ENCODE results near the gene CIDEB.

Gene CIDEB

DNA sequence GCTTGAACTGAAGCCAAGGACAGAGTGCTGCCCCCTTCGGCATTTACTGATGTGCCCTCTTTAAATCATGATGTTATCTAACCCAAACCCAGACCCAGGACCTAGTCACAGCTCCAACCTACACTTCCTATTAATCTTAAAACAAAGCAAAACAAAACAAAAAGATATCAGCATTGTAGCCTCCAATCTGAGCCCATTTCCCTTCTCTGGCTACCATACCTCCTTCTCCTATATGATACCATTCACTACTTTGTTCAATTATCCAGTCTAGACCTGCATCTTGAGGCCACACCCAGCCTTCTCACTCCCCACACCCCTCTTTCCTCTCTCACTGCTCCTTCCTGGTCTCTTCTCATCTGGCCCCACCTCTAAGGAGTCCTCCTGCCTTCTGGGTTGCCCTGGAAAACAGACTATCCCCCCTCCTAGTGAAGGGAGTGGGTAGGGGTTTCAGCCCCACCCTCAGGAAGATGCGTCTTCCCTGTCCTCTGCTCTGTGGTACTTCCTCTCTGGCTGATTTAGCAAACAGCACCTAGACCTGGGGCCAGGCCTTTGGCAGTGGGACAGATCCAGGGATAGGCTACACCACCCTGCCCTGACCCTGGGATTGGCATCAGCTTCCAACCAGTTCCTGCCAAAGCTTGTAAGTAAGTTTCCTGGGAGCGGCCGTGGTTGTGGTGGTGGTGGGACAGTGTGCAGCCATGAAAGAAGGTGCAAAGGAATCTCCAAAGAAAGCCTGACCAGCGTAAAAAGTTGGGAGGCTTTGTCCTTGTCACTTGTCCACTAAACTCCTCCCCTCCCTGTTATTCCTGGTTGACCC lies 6.8 kb upstream of the CIDEB start:
- DNase-seq, result no peak
- H3K4me3 Mint-ChIP-seq, result peak overlapping the region; percentile 81 to 87
- H3K4me1 Mint-ChIP-seq (ENCODE audit: low read depth in 2 of 2), result peaks cover 55 to 56% of the 10 kb centered on the region in 2 donors

GRCh38 chr14:24313913-24314312 lies 6.1 kb upstream of the CIDEB start:
- Mint-ChIP-seq H3K9me3 (no peaks in the 10 kb centered on the region), H3K36me3 (ENCODE audit: insufficient read depth) (peaks cover 45% of the 10 kb centered on the region), H3K4me1 (ENCODE audit: low read depth in 2 of 2) (peaks cover 60 to 61% of the 10 kb centered on the region in 2 donors), H3K27me3 (no peaks in the 10 kb centered on the region), H3K4me3 (peak overlapping the region; percentile 81 to 87), H3K27ac (peak overlapping the region; percentile 80 to 93)
- DNase-seq, result no peak
- ATAC-seq (replicated peaks), result no peak

More for the DNA sequence above, 6.8 kb upstream of the CIDEB start:
- H3K36me3 Mint-ChIP-seq (ENCODE audit: insufficient read depth), result peaks cover 42% of the 10 kb centered on the region
- ATAC-seq (replicated peaks), result no peak
- H3K27ac Mint-ChIP-seq, result peak overlapping the region; percentile 80 to 93
- H3K27me3 Mint-ChIP-seq, result peaks cover 0 to 7% of the 10 kb centered on the region in 2 donors
- H3K9me3 Mint-ChIP-seq, result no peaks in the 10 kb centered on the region

GRCh38 chr14:24312736-24313507 lies 5.1 kb upstream of the CIDEB start:
- peaks cover 45% of the 10 kb centered on the region for H3K36me3 Mint-ChIP-seq (ENCODE audit: insufficient read depth)
- no peaks in the 10 kb centered on the region for H3K27me3 Mint-ChIP-seq
- peak overlapping the region; percentile 81 to 87 for H3K4me3 Mint-ChIP-seq
- DNase-seq (peak in 2 of 3 experiments; percentile 17 to 35), ATAC-seq (replicated peaks) (no peak)
- no peaks in the 10 kb centered on the region for H3K9me3 Mint-ChIP-seq
- H3K4me1 Mint-ChIP-seq (ENCODE audit: low read depth in 2 of 2), result peaks cover 64 to 65% of the 10 kb centered on the region in 2 donors
- H3K27ac Mint-ChIP-seq, result peak overlapping the region; percentile 80 to 93

DNA sequence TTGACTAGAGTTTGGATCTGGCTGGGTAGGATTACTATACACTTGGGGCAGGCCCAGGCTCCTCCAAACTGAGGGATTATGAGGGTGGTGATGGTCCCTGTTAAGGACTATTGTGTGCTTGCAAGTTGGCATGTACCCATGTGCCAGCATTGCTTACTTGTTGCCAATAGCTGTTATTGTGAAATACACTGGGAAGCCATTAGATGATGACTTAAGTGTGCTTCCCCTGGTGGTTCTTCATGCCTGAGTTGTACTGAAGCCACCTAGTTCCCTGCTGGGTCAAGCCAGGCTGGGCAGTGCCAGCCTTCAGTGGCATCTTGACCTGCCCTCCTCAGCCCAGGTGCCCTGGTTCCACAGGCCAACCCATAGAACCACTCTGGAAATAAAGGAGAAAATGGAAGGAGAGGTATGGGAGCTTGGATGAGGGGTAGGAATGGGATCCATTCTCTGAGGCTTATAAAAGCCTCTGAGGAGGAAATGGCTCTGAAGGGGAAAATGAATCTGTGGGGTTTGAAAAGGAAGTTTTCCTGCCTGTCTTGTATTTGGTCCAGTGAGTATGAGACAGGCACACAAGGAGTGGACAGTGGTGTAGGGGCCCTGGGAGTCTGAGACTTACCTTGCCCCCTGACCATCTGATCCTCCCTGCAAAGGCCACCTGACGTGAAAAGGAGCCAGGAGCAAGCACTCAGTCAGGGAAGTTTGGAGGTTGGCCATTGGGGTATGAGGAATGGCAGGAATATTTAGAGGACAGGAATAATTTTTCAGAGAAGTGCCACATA lies 4.2 kb upstream of the CIDEB start:
- ATAC-seq (replicated peaks) (peak; percentile 8), DNase-seq (peak in 1 of 3 experiments; percentile 11)
- Mint-ChIP-seq H3K9me3 (no peaks in the 10 kb centered on the region), H3K27me3 (no peaks in the 10 kb centered on the region), H3K4me1 (ENCODE audit: low read depth in 2 of 2) (peaks cover 65 to 67% of the 10 kb centered on the region in 2 donors), H3K27ac (peak overlapping the region; percentile 80 to 93), H3K4me3 (peak overlapping the region; percentile 81 to 87), H3K36me3 (ENCODE audit: insufficient read depth) (peaks cover 48% of the 10 kb centered on the region)

GRCh38 chr14:24310646-24311604 lies 3.1 kb upstream of the CIDEB start, which contains the start of gene LTB4R:
Gene LTB4R (plus strand): TSS chr14:24311502. CDS start chr14:24315652, 4,150 bp downstream.
- DNase-seq, result peak; percentile 70 to 77 (median 75)
- H3K27me3 Mint-ChIP-seq, result no peaks in the 10 kb centered on the region
- H3K27ac Mint-ChIP-seq, result peak within 1 kb of the TSS; percentile 80 to 94
- H3K4me3 Mint-ChIP-seq, result peak within 1 kb of the TSS; percentile 81 to 87
- H3K36me3 Mint-ChIP-seq (ENCODE audit: insufficient read depth), result peaks cover 53% of the 10 kb centered on the region
- peak; percentile 77 for ATAC-seq (replicated peaks)
- no peaks in the 10 kb centered on the region for H3K9me3 Mint-ChIP-seq
- H3K4me1 Mint-ChIP-seq (ENCODE audit: low read depth in 2 of 2), result peaks cover 65 to 67% of the 10 kb centered on the region in 2 donors

- Mint-ChIP-seq H3K9me3 (no peaks in the 10 kb centered on the region), H3K27ac (peak overlapping the region; percentile 80 to 94), H3K4me3 (peak overlapping the region; percentile 81 to 87), H3K36me3 (ENCODE audit: insufficient read depth) (peaks cover 51% of the 10 kb centered on the region), H3K27me3 (no peaks in the 10 kb centered on the region), H3K4me1 (ENCODE audit: low read depth in 2 of 2) (peaks cover 58 to 62% of the 10 kb centered on the region in 2 donors)
- ATAC-seq (replicated peaks), result no peak
- DNase-seq, result no peak
Observed at GRCh38 chr14:24310265-24310645, 2.5 kb upstream of the CIDEB start.

- ATAC-seq (replicated peaks), result no peak
- Mint-ChIP-seq H3K27me3 (no peaks in the 10 kb centered on the region), H3K4me1 (ENCODE audit: low read depth in 2 of 2) (peaks cover 53 to 60% of the 10 kb centered on the region in 2 donors), H3K27ac (peak within 1 kb of the TSS; percentile 80 to 94), H3K9me3 (no peaks in the 10 kb centered on the region), H3K36me3 (ENCODE audit: insufficient read depth) (peaks cover 56% of the 10 kb centered on the region), H3K4me3 (peak within 1 kb of the TSS; percentile 81 to 87)
- DNase-seq, result no peak
Observed at GRCh38 chr14:24309538-24310264, 1.9 kb upstream of the CIDEB start, which contains the start of gene LTB4R2. Gene LTB4R2 (plus strand): TSS chr14:24310140. CDS start chr14:24310665, 525 bp downstream.

DNA sequence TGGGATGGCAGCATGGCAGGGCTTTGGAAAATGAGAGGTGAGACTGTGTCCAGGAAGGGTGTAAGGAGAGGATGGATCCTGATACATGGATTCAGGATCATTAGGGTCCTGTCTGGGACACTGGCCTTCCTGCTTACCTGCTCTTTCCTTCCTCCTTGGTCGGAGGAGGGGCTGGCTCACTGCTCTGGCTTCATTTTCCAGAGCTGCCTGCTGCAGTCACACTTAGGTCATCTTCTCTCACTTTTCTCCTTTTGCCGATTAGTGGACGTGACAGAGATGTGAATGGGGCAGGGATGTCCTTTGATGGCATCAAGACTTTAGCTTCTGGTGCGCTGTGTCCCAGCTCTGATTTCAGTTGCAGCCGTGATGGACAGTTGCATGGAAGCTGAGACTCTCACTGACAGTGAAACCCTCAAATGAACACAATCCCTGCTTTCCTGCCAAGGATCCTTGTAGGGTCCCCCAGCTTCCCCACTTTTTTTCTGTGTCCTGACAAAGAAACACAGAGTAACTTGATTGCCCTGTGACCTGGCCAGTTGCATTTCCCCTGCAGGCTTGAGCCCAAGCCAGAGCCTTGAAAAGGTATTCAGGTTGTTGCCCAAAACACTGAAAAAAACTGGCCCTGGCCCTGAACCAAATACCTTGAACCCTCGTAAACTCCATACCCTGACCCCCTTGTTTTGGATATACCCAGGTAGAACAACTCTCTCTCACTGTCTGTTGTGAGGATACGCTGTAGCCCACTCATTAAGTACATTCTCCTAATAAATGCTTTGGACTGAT lies 756 bp upstream of the CIDEB start:
- ATAC-seq (replicated peaks) (no peak), DNase-seq (no peak)
- Mint-ChIP-seq H3K27me3 (no peaks in the 10 kb centered on the region), H3K4me3 (peak overlapping the region; percentile 9 to 12), H3K36me3 (ENCODE audit: insufficient read depth) (peaks cover 59% of the 10 kb centered on the region), H3K27ac (peak overlapping the region; percentile 9 to 80), H3K9me3 (no peaks in the 10 kb centered on the region), H3K4me1 (ENCODE audit: low read depth in 2 of 2) (peaks cover 41 to 52% of the 10 kb centered on the region in 2 donors)

- no peak overlapping the region for H3K4me3 Mint-ChIP-seq
- H3K36me3 Mint-ChIP-seq (ENCODE audit: insufficient read depth), result peaks cover 58% of the 10 kb centered on the region
- peaks cover 29 to 38% of the 10 kb centered on the region in 2 donors for H3K4me1 Mint-ChIP-seq (ENCODE audit: low read depth in 2 of 2)
- H3K27ac Mint-ChIP-seq, result peak overlapping the region; percentile 20 to 80
- ATAC-seq (replicated peaks) (no peak), DNase-seq (no peak)
- no peaks in the 10 kb centered on the region for H3K27me3 Mint-ChIP-seq
- no peaks in the 10 kb centered on the region for H3K9me3 Mint-ChIP-seq
Observed at GRCh38 chr14:24307156-24307574, 612 bp downstream of the CIDEB start.

GRCh38 chr14:24304019-24304387 lies 3.8 kb downstream of the CIDEB start:
- DNase-seq (no peak), ATAC-seq (replicated peaks) (no peak)
- no peaks in the 10 kb centered on the region for H3K9me3 Mint-ChIP-seq
- H3K27me3 Mint-ChIP-seq, result no peaks in the 10 kb centered on the region
- peaks cover 27 to 40% of the 10 kb centered on the region in 2 donors for H3K4me1 Mint-ChIP-seq (ENCODE audit: low read depth in 2 of 2)
- peaks cover 48% of the 10 kb centered on the region for H3K36me3 Mint-ChIP-seq (ENCODE audit: insufficient read depth)
- H3K4me3 Mint-ChIP-seq, result no peak overlapping the region
- H3K27ac Mint-ChIP-seq, result no peak overlapping the region

GRCh38 chr14:24300326-24300980 lies 7.3 kb downstream of the CIDEB start:
- DNase-seq (no peak), ATAC-seq (replicated peaks) (no peak)
- Mint-ChIP-seq H3K4me3 (peak overlapping the region; percentile 89 to 91), H3K4me1 (ENCODE audit: low read depth in 2 of 2) (peaks cover 33 to 51% of the 10 kb centered on the region in 2 donors), H3K36me3 (ENCODE audit: insufficient read depth) (peaks cover 54% of the 10 kb centered on the region), H3K9me3 (no peaks in the 10 kb centered on the region), H3K27me3 (no peaks in the 10 kb centered on the region), H3K27ac (peak overlapping the region; percentile 91 to 96)
